HFFc6 (cell line): ENCODE measurements around the gene RAVER2. TPM values are rescaled to one million over a fixed set of nuclear protein-coding genes. Genes with fewer than 3 reads are reported as not detected.

ENCODE experiments used
- DNase-seq: peaks from one replicate; pipeline ENCODE4 v3.0.0-alpha.2; 2018
- H3K27ac Mint-ChIP-seq: 2 replicates; pipeline ENCODE4 v1.8.0; 2020; ENCODE audit warnings: mild to moderate bottlenecking, mixed read lengths
- H3K27me3 Mint-ChIP-seq: 2 replicates; pipeline ENCODE4 v1.8.0; 2021; ENCODE audit warnings: mild to moderate bottlenecking, moderate library complexity, mixed read lengths; ENCODE audit not compliant: insufficient read depth
- H3K36me3 Mint-ChIP-seq: 2 replicates; pipeline ENCODE4 v1.8.0; 2021; ENCODE audit warnings: low read depth, mixed read lengths
- H3K4me1 Mint-ChIP-seq: 2 replicates; pipeline ENCODE4 v1.8.0; 2020; ENCODE audit warnings: low read depth, mixed read lengths
- H3K4me3 Mint-ChIP-seq: 2 replicates; pipeline ENCODE4 v1.8.0; 2020; ENCODE audit warnings: mild to moderate bottlenecking, moderate library complexity, mixed read lengths
- H3K9me3 Mint-ChIP-seq: 2 replicates; pipeline ENCODE4 v1.8.0; 2020; ENCODE audit warnings: mild to moderate bottlenecking, mixed read lengths
- CTCF ChIP-seq: fragments of 200-600 bp; sonication (generic); IDR thresholded peaks from 2 replicates; pipeline ENCODE4 v1.5.0; 2021; ENCODE audit warnings: antibody characterized with exemption, mild to moderate bottlenecking
- total RNA-seq, 6 experiments: library from RNA; stranded (reverse); fragmentation: NEBNext Ultra II Directional; extraction: Animal tissue kit (Norgen Biotek cat#: 25700); gene quantifications; 2 replicates in 1 of 6; 3 replicates in 5 of 6; pipeline ENCODE4 v1.2.3, GENCODE V29; 2021

The RAVER2 gene
- total RNA-seq, 6 experiments from 2014 or later: 1.8 to 2.8 (median 2.3) TPM

GRCh38 chr1:64875101-64875500, 130.2 kb downstream of the RAVER2 start:
- Mint-ChIP-seq H3K27ac (no peak overlapping the region), H3K9me3 (no peaks in the 10 kb centered on the region), H3K27me3 (no peaks in the 10 kb centered on the region), H3K4me3 (no peak overlapping the region), H3K4me1 (peaks cover 18% of the 10 kb centered on the region), H3K36me3 (peaks cover 33% of the 10 kb centered on the region)
- no peak for TF ChIP-seq CTCF
- no peak for DNase-seq

GRCh38 chr1:64875606-64876005, 130.7 kb downstream of the RAVER2 start:
- TF ChIP-seq CTCF: no peak
- Mint-ChIP-seq H3K36me3 (peaks cover 33% of the 10 kb centered on the region), H3K4me3 (no peak overlapping the region), H3K27ac (no peak overlapping the region), H3K27me3 (no peaks in the 10 kb centered on the region), H3K4me1 (peaks cover 23% of the 10 kb centered on the region), H3K9me3 (no peaks in the 10 kb centered on the region)
- no peak for DNase-seq

GRCh38 chr1:64877151-64877550, 132.3 kb downstream of the RAVER2 start:
- peaks cover 35% of the 10 kb centered on the region for H3K4me1 Mint-ChIP-seq
- no peak for TF ChIP-seq CTCF
- no peak overlapping the region for H3K27ac Mint-ChIP-seq
- no peaks in the 10 kb centered on the region for H3K27me3 Mint-ChIP-seq
- H3K4me3 Mint-ChIP-seq: no peak overlapping the region
- peaks cover 30% of the 10 kb centered on the region for H3K36me3 Mint-ChIP-seq
- no peaks in the 10 kb centered on the region for H3K9me3 Mint-ChIP-seq
- no peak for DNase-seq

GRCh38 chr1:64877598-64877997, 132.7 kb downstream of the RAVER2 start:
- peaks cover 25% of the 10 kb centered on the region for H3K36me3 Mint-ChIP-seq
- no peak overlapping the region for H3K4me3 Mint-ChIP-seq
- TF ChIP-seq CTCF: no peak
- H3K4me1 Mint-ChIP-seq: peaks cover 37% of the 10 kb centered on the region
- H3K9me3 Mint-ChIP-seq: no peaks in the 10 kb centered on the region
- no peak for DNase-seq
- no peak overlapping the region for H3K27ac Mint-ChIP-seq
- H3K27me3 Mint-ChIP-seq: no peaks in the 10 kb centered on the region; the same call in 1 of the 2 replicates

GRCh38 chr1:64878090-64878489, 133.2 kb downstream of the RAVER2 start:
- Mint-ChIP-seq H3K36me3 (peaks cover 21% of the 10 kb centered on the region), H3K9me3 (no peaks in the 10 kb centered on the region), H3K27ac (no peak overlapping the region), H3K4me1 (peaks cover 37% of the 10 kb centered on the region), H3K27me3 (no peaks in the 10 kb centered on the region; the same call in 1 of the 2 replicates), H3K4me3 (no peak overlapping the region)
- no peak for TF ChIP-seq CTCF
- DNase-seq: no peak
